IPS-18a (cell line): ENCODE results near the gene SND1.

Experiments used
- H3K27ac ChIP-seq: one replicate; pipeline ENCODE4 v1.5.1; 2013; ENCODE audit warnings: low read length
- H3K27me3 ChIP-seq: one replicate; pipeline ENCODE4 v1.6.1; 2013; ENCODE audit warnings: mild to moderate bottlenecking, low read length; ENCODE audit not compliant: control insufficient read depth, insufficient read depth
- H3K36me3 ChIP-seq: one replicate; pipeline ENCODE4 v1.6.1; 2013; ENCODE audit warnings: low read depth, low read length; ENCODE audit not compliant: control insufficient read depth
- H3K4me1 ChIP-seq: one replicate; pipeline ENCODE4 v1.6.1; 2013; ENCODE audit warnings: low read depth, low read length; ENCODE audit not compliant: control insufficient read depth
- H3K4me3 ChIP-seq: one replicate; pipeline ENCODE4 v1.5.1; 2013; ENCODE audit warnings: low read length
- H3K9ac ChIP-seq: one replicate; pipeline ENCODE4 v1.6.1; 2013; ENCODE audit warnings: mild to moderate bottlenecking, low read length, moderate library complexity
- H3K9me3 ChIP-seq: one replicate; pipeline ENCODE4 v1.6.1; 2013; ENCODE audit warnings: low read depth, low read length; ENCODE audit not compliant: control insufficient read depth

Gene SND1

DNA sequence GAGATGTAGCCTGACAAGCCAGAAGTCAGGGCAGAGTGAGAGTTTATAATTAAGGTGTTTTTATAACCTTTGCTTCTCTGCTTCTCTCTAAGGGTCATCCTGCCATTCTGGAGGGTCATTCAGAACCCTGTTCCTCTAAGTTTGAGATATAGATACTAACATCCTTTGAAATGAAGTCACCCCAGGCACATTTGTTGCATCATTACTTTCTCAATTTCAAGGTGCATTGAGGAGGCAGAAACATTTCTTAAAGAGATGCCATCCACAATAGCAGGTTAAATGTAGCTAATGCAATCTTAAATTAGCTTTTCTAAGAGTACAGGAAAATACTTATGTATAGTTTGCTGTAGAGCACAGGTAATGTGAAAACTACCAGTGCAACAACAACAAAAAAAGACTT, 272.9 kb downstream of the SND1 start:
- no peaks in the 10 kb centered on the region for H3K9me3 ChIP-seq
- no peak overlapping the region for H3K27ac ChIP-seq
- no peak overlapping the region for H3K9ac ChIP-seq
- peaks cover 5% of the 10 kb centered on the region for H3K4me1 ChIP-seq
- H3K36me3 ChIP-seq: peaks cover 9% of the 10 kb centered on the region
- no peak overlapping the region for H3K4me3 ChIP-seq
- no peaks in the 10 kb centered on the region for H3K27me3 ChIP-seq

DNA sequence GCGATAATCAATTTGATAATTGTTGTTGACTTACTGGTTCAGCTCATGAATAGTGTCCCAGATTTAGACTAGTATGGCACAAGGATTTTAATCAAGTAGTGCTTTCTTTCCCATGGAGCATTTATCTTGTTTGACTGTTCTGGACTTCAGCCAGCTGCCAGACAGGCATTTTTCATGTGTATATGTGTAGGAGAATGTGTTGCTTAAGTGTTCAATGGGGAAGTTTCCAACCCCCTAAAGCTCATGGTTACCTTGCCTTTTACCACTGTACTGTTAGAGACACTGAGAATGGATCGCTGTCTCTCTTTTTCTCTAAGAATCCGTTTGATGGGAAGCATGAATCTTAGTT, 275.3 kb downstream of the SND1 start:
- Histone ChIP-seq H3K27ac (no peak overlapping the region), H3K27me3 (no peaks in the 10 kb centered on the region), H3K9me3 (no peaks in the 10 kb centered on the region), H3K4me3 (no peak overlapping the region), H3K4me1 (peaks cover 5% of the 10 kb centered on the region), H3K9ac (no peak overlapping the region), H3K36me3 (peaks cover 16% of the 10 kb centered on the region)

DNA sequence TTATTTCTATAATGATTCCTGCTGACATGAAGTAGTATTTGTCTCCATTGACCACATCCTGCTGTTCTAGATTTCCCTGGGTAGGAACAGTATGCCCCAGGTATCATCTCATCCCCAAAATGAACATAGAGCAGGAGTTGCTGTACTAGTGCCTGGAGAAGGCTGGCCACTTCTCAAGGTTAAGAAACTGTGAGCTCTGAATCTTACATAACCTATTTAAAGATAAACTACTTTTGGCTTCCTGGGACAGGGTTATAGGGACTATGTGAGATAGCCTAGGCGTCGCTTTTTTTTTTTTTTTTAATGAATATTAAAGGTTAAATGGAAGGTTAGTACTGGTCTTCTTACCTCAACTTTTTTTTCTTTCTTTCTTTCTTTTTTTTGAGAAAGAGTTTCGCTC, 276.2 kb downstream of the SND1 start:
- Histone ChIP-seq H3K36me3 (peaks cover 16% of the 10 kb centered on the region), H3K27ac (no peak overlapping the region), H3K4me3 (no peak overlapping the region), H3K27me3 (no peaks in the 10 kb centered on the region), H3K4me1 (peaks cover 5% of the 10 kb centered on the region), H3K9ac (no peak overlapping the region), H3K9me3 (no peaks in the 10 kb centered on the region)

DNA sequence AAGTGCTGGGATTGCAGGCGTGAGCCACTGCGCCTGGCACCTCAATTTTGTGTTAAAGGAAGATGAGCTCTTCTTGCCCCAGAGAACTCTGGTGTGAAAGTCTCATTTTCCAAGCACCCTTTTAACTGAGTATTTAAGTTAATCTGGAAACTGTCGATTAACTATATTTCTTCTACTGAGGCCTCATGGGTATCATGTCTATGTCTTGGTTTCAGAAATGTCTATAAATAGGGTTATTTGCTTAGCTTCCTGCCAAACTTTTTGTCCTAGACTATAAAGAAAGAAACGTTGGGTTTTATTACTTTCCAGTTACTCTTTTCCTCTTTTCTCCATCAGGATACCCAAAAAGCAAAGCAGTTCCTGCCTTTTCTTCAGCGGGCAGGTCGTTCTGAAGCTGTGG, 276.9 kb downstream of the SND1 start:
- Histone ChIP-seq H3K4me1 (peaks cover 5% of the 10 kb centered on the region), H3K36me3 (peaks cover 16% of the 10 kb centered on the region), H3K4me3 (no peak overlapping the region), H3K9me3 (no peaks in the 10 kb centered on the region), H3K9ac (no peak overlapping the region), H3K27me3 (no peaks in the 10 kb centered on the region), H3K27ac (no peak overlapping the region)

DNA sequence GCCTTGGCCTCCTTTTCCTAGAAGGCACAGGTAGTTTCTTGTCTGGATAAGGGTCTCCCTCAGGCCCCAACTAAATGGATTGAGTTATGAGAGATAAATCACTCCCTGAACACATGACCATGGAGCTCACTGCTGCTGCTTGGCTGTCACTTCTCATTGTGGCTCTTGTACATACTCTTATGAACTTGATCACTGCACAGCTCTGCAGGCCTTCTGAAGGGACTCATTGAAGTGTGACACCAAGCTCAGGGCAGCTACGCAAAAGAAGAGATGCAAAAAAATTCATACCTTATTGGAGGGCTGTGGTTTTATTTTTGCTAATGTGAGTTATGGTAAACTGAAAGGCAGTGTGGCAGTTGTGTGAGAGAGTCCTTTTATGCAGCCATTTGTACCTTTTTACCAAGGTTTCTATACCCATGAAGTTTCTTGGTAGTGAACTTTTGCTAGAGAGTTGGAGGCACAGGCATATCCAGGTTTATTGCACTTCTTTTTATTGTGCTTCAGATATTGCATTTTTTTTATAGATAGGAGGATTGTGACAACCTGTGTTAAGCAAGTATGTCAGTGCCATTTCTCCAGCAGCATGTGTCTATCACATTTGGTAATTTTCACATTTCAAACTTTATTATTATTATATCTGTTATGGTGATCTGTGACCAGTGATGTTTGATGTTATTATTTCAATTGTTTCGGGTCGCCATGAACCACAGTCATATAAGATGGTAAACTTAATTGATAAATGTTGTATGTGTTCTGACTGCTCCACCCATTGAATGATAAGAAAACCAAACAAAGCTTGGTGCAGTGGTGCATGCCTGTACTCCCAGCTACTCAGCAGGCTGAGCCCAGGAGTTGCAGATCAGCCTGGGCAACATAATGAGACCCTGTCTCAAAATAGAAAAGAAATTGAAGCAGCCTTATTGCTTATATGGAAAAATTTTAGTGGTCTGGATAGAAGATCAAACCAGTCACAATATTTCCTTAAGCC, 278.6 kb downstream of the SND1 start:
- Histone ChIP-seq H3K36me3 (peaks cover 16% of the 10 kb centered on the region), H3K4me1 (peaks cover 5% of the 10 kb centered on the region), H3K4me3 (no peak overlapping the region), H3K9me3 (no peaks in the 10 kb centered on the region), H3K9ac (no peak overlapping the region), H3K27ac (no peak overlapping the region), H3K27me3 (no peaks in the 10 kb centered on the region)

DNA sequence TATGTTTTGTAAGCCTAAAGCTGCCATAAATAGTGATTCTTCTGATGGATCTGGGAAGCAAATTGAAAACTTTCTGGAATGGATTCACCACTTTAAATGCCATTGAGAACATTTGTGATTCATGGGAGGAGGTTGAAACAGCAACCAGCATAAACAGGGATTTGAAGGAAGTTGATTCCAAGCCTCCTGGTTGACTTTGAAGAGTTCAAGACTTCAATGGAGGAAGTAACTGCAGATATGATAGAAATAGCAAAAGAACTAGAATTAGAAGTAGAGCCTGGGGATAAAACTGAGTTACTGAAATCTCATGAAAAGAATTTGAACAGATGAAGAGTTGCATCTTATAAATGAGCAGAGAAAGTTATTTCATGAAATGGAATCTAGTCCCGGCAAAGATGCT, 280.1 kb downstream of the SND1 start:
- H3K27ac ChIP-seq: no peak overlapping the region
- H3K36me3 ChIP-seq: peaks cover 16% of the 10 kb centered on the region
- H3K27me3 ChIP-seq: no peaks in the 10 kb centered on the region
- no peak overlapping the region for H3K4me3 ChIP-seq
- H3K4me1 ChIP-seq: peaks cover 6% of the 10 kb centered on the region
- no peak overlapping the region for H3K9ac ChIP-seq
- no peaks in the 10 kb centered on the region for H3K9me3 ChIP-seq

DNA sequence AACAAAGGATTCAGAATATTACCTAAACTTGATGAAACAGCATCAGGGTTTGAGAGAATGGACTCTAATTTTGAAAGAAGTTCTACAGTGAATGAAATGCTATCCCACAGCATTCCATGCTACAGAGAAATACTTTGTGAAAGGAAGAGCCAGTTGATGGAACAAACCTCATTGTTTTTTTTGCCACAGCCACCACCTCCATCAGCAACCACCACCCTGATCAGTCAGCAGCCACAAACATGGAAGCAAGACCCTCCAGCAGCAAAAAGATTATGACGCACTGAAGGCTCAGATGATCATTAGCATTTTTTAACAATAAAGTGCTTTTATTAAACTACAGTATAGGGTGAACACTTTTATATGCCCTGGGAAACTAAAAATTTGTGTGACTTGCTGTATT, 280.5 kb downstream of the SND1 start:
- no peak overlapping the region for H3K9ac ChIP-seq
- peaks cover 16% of the 10 kb centered on the region for H3K36me3 ChIP-seq
- no peak overlapping the region for H3K4me3 ChIP-seq
- no peaks in the 10 kb centered on the region for H3K27me3 ChIP-seq
- no peaks in the 10 kb centered on the region for H3K9me3 ChIP-seq
- H3K27ac ChIP-seq: no peak overlapping the region
- H3K4me1 ChIP-seq: peaks cover 5% of the 10 kb centered on the region

DNA sequence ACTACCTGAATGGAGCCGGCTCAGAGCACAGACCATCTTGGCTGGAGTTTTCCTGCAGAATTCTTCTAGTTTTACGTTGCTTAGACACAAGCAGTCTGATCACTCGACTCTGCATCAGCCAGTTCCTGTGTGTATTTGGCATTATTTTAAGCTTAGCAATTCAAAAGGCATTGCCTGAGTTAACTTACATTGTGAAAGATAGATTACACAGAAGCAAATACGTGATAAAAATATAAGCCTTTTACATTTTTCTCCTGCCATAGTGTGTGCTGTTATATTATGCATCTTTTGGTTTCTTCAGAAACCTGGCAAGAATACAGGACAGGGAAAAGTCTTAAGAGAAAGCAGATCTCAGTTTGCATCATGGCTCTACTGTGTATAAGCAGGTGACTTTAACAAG, 281.2 kb downstream of the SND1 start:
- Histone ChIP-seq H3K9ac (no peak overlapping the region), H3K9me3 (no peaks in the 10 kb centered on the region), H3K27me3 (no peaks in the 10 kb centered on the region), H3K4me1 (peaks cover 5% of the 10 kb centered on the region), H3K27ac (no peak overlapping the region), H3K4me3 (no peak overlapping the region), H3K36me3 (peaks cover 16% of the 10 kb centered on the region)

DNA sequence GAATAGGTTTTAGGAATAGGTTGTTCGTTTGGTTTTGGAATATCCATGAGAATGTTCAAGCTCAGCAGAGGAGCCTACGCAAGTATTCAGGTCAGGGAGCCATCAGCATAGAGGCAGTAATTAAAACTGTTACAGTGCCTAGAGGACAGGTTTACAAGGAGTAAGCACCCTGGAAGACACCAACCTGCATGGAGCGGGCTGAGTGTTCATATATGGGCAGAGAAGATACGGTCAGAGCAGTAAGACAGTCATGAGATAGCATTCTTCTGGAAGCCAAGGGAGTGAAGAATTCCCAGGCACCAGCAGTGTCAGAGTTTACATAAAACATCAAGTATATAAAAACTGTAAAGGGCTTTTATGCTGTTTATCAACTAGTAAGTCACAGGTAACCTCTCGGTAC, 282.7 kb downstream of the SND1 start:
- Histone ChIP-seq H3K9ac (no peak overlapping the region), H3K27me3 (no peaks in the 10 kb centered on the region), H3K36me3 (peaks cover 8% of the 10 kb centered on the region), H3K4me3 (no peak overlapping the region), H3K4me1 (peaks cover 5% of the 10 kb centered on the region), H3K9me3 (no peaks in the 10 kb centered on the region), H3K27ac (no peak overlapping the region)

DNA sequence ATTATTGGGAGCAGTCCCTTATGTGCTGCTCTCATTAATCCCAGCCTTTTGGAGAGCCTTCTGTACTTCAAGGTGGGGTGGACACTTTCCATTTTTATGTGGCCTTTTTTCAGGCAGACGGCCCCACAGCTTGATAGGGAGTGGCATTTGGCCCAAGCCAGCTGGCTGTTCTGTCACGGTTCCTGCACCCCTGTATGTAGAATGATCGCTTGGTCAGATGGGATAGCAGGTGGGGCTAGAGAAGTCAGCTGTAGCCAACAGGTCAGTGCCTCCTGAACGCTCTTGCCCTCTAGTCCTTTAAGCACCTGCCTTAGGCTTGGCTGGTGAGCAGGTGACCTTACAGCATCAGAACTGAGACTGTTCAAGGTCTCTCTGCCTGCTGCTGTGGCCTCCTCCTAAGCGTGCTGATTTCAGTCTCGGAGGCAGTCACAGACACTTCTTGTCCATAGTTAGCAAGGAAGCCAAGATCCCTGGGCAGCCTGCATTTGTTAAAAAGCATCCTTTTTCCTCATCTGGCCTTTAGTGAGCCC, 283.9 kb downstream of the SND1 start:
- H3K9me3 ChIP-seq: no peaks in the 10 kb centered on the region
- H3K4me3 ChIP-seq: no peak overlapping the region
- H3K4me1 ChIP-seq: peaks cover 5% of the 10 kb centered on the region
- no peak overlapping the region for H3K9ac ChIP-seq
- no peaks in the 10 kb centered on the region for H3K27me3 ChIP-seq
- H3K36me3 ChIP-seq: no peaks in the 10 kb centered on the region
- no peak overlapping the region for H3K27ac ChIP-seq

DNA sequence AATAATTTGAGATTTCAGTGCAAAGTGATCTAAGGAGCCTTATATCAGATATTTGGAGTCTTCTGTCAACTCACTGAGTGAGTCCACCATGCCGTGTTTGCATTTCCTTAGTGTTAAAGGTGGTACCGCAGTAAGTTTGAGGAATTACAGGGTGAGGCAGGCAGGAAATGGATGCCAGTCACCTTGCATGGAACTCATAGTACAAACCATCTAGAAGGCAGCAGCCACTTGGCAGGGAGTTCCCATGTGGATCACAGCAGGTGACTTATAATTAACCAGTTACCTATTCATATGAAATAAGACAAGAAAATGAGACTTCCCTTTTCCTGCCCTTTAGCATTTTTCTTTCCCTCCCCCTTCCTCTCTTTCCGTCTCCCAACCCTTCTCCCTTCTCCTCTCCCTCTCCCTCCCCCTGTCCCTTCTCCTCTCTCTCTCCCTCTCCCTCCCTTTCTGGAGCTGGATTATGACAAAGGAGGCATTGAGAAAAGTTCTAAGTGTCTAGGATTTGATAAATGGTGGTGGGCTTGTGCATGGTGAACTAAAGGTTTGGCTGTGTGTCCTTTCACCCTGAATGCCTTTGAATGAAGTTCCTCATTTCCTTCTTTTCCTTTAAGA, 285.2 kb downstream of the SND1 start:
- Histone ChIP-seq H3K4me3 (no peak overlapping the region), H3K9me3 (no peaks in the 10 kb centered on the region), H3K27me3 (no peaks in the 10 kb centered on the region), H3K4me1 (peaks cover 5% of the 10 kb centered on the region), H3K27ac (no peak overlapping the region), H3K9ac (no peak overlapping the region), H3K36me3 (no peaks in the 10 kb centered on the region)
